Measurements from ENCODE around the gene NPTX1.

Gene NPTX1

DNA sequence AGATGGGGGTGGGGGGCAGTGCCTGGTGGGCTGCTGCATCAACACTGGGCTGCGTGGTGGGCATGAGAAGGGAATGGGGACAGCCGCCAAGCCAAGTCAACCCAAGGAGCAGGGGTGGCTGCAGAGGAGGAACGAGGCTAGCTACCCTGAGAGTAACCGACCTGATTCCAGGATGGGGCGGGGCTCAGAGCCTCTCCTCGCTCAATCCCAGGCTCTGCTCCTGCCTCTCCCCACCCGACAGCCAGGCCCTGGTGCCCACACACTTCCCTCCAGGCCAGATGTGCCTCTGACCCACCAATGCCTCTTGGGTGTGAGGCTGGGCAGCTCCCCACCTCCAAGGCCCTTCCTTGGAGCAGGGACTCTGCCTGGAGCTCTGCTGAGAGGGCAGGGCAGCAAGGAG is 2.7 kb downstream of the NPTX1 start:
- TF ChIP-seq FOXP2 (optimal IDR thresholded peaks at IDR 0.05; ENCODE audit: borderline replicate concordance, extremely low read depth, extremely low read length, insufficient read depth): no peak
- TF ChIP-seq TAF1 (IDR thresholded peaks at IDR 0.05; ENCODE audit: borderline replicate concordance, insufficient read depth, low read length): no peak
- TF ChIP-seq SIN3A (IDR thresholded peaks at IDR 0.05; ENCODE audit: borderline replicate concordance, insufficient read depth, low read length): no peak

DNA sequence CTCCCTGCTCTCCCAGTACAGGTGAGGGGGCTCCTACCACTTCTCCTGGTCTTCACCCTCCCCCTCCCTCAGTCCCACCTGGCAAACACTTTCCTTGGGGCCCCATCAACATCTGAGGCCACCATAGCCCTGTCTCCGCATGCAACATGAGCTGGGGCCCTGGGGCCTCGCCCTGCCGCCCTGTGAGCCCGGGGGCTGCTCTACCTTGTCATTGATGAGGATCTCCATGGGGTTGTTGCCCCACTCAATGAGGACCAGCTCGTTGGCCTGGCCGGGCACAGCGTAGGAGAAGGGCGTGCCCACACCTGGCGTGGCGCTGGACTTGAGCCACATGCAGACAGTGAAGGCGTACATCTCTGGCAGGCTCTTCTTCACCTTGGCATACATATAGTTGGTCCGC is 3.4 kb downstream of the NPTX1 start:
- TF ChIP-seq POLR2AphosphoS5 (IDR thresholded peaks at IDR 0.05; ENCODE audit: low read depth, low read length) (no peak), SIN3A (IDR thresholded peaks at IDR 0.05; ENCODE audit: borderline replicate concordance, insufficient read depth, low read length) (no peak), TAF1 (IDR thresholded peaks at IDR 0.05; ENCODE audit: borderline replicate concordance, insufficient read depth, low read length) (no peak), FOXP2 (optimal IDR thresholded peaks at IDR 0.05; ENCODE audit: borderline replicate concordance, extremely low read depth, extremely low read length, insufficient read depth) (no peak)
- TF ChIP-seq, protein P1, sequence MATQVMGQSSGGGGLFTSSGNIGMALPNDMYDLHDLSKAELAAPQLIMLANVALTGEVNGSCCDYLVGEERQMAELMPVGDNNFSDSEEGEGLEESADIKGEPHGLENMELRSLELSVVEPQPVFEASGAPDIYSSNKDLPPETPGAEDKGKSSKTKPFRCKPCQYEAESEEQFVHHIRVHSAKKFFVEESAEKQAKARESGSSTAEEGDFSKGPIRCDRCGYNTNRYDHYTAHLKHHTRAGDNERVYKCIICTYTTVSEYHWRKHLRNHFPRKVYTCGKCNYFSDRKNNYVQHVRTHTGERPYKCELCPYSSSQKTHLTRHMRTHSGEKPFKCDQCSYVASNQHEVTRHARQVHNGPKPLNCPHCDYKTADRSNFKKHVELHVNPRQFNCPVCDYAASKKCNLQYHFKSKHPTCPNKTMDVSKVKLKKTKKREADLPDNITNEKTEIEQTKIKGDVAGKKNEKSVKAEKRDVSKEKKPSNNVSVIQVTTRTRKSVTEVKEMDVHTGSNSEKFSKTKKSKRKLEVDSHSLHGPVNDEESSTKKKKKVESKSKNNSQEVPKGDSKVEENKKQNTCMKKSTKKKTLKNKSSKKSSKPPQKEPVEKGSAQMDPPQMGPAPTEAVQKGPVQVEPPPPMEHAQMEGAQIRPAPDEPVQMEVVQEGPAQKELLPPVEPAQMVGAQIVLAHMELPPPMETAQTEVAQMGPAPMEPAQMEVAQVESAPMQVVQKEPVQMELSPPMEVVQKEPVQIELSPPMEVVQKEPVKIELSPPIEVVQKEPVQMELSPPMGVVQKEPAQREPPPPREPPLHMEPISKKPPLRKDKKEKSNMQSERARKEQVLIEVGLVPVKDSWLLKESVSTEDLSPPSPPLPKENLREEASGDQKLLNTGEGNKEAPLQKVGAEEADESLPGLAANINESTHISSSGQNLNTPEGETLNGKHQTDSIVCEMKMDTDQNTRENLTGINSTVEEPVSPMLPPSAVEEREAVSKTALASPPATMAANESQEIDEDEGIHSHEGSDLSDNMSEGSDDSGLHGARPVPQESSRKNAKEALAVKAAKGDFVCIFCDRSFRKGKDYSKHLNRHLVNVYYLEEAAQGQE (IDR thresholded peaks at IDR 0.05; ENCODE audit: insufficient read depth in 1 of 2, low read depth in 2 of 2, low read length in 2 of 2): no peak

DNA sequence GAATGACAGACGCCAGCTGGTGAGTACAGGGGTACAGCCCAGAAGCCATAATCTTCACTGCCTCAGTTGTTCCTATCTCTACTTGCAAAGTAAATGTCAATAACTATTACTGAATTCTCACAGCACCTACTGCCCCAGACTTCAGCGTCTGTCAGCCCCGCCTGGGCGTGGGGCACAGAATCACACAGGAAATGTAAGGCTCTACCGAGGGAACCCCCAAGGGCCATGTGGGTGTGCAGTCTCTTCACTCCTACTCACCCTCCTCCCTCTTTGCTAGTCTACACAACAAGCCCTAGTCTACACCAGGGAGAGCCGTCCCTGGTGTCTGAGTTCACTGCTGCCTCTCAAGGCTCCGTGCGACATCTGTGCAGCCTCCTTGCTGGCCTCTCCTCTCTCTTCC is 4.5 kb downstream of the NPTX1 start:
- no peak for TF ChIP-seq POLR2AphosphoS5 (IDR thresholded peaks at IDR 0.05; ENCODE audit: low read depth, low read length)
- TF ChIP-seq FOXP2 (optimal IDR thresholded peaks at IDR 0.05; ENCODE audit: borderline replicate concordance, extremely low read depth, extremely low read length, insufficient read depth): no peak
- TF ChIP-seq, protein P1 (IDR thresholded peaks at IDR 0.05; ENCODE audit: insufficient read depth in 1 of 2, low read depth in 2 of 2, low read length in 2 of 2): no peak
- TF ChIP-seq TAF1 (IDR thresholded peaks at IDR 0.05; ENCODE audit: borderline replicate concordance, insufficient read depth, low read length): no peak

DNA sequence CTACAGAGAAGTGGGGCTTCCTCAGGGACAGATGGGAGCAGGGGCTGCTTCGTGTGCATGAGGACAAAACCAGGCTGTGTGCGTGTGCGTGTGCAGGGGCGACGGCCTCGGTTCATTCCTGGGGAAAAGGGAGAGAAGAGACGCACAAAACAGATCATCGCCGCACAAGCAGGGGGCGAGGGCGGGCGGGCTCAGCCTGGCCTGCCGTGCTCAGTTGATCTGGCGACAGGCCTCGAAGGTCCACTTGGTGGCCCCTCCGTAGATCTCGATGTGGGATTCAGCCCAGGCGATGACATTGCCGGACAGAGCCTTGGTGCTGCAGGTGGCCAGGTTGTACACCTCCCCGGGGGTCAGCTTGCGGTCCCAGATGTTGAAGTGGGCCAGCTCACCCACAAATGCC is 5.8 kb downstream of the NPTX1 start:
- TF ChIP-seq, protein P1 (IDR thresholded peaks at IDR 0.05; ENCODE audit: insufficient read depth in 1 of 2, low read depth in 2 of 2, low read length in 2 of 2): no peak
- TF ChIP-seq POLR2AphosphoS5 (IDR thresholded peaks at IDR 0.05; ENCODE audit: low read depth, low read length) (no peak), TAF1 (IDR thresholded peaks at IDR 0.05; ENCODE audit: borderline replicate concordance, insufficient read depth, low read length) (no peak), FOXP2 (optimal IDR thresholded peaks at IDR 0.05; ENCODE audit: borderline replicate concordance, extremely low read depth, extremely low read length, insufficient read depth) (no peak), SIN3A (IDR thresholded peaks at IDR 0.05; ENCODE audit: borderline replicate concordance, insufficient read depth, low read length) (no peak)

DNA sequence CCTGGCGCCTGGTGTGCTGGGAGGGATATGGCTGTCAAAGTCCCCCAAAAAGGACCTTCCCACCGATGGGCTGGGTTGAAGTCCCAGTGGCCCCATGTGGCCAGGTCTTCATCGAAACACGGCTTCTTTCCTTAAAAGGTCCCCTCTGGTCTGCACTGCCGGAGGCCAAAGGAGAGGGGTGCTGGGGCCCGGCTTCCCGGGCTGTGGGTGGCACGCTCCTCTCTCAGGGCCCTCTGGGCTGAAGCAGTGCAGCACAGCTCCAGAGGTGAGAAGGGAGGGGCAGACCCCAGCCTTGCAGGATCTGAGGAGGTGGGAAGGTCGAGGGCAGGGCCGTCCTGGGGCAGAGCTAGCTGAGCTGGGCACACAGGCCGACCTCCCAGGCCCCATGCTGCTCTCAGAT is 6.7 kb downstream of the NPTX1 start:
- TF ChIP-seq TAF1 (IDR thresholded peaks at IDR 0.05; ENCODE audit: borderline replicate concordance, insufficient read depth, low read length) (no peak), POLR2AphosphoS5 (IDR thresholded peaks at IDR 0.05; ENCODE audit: low read depth, low read length) (no peak), FOXP2 (optimal IDR thresholded peaks at IDR 0.05; ENCODE audit: borderline replicate concordance, extremely low read depth, extremely low read length, insufficient read depth) (no peak), SIN3A (IDR thresholded peaks at IDR 0.05; ENCODE audit: borderline replicate concordance, insufficient read depth, low read length) (no peak)
- TF ChIP-seq, protein P1 (IDR thresholded peaks at IDR 0.05; ENCODE audit: insufficient read depth in 1 of 2, low read depth in 2 of 2, low read length in 2 of 2): no peak
